ENCODE data around the gene NPBWR2. TPM values are rescaled to one million over a fixed set of nuclear protein-coding genes. Genes with fewer than 3 reads are reported as not detected.

NPBWR2 gene
- not detected in 2 replicates for total RNA-seq

DNA sequence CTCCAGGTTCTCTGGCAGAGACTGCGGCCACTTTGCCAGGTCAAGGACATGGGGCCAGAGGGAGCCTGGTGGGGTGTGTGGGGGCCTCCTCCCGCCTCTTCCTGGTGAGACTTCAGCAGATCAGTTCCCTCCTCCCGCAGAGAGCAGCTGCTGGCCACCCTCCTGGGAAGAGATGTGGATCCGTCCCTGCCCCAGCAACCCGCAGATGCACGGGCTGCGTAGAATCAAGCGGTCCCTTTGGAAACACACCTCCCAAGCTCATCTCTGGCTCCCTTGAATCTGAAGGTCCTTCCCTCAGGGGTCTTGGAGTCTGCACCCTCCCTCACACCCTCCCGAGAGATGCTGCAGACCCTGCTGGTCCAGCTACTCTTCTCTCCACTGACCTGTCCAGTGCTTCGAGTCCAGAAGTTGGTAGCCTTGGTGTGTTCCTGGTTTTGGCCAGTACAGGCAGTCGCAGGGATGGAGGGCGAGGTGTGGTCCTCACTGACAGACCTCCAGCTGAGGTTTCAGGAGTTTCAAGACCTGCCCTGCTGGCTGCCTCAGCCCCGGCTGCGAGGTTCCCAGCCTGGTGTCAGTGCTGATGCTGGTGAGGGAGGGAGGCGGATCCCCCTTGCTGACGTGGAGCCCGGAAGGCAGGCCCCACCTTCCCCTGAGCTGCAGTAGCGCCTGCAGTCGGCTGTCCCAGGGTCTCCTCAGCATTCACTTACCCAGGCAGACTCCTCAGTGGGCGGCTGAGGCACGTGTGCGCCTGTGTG lies at the start of gene NPBWR2:
NPBWR2 (minus strand) TSS at position 585 of the 755 bp plus-strand sequence. CDS start 734 bp downstream, outside the sequence.

GRCh38 chr20:64083804-64084684 lies 23.3 kb downstream of the NPBWR2 start, which contains the start of gene LKAAEAR1:
TSS of gene LKAAEAR1 (minus strand) at chr20:64084398. CDS start at chr20:64084219, 179 bp downstream.

GRCh38 chr20:64080013-64080812 lies 27.2 kb downstream of the NPBWR2 start, which contains the start of gene OPRL1:
TSS of gene OPRL1 (plus strand) at chr20:64080082. CDS start at chr20:64092721, 12,639 bp downstream.

GRCh38 chr20:64079273-64080012 lies 27.9 kb downstream of the NPBWR2 start, which contains the start of gene RGS19:
TSS of gene RGS19 (minus strand) at chr20:64079518. CDS start at chr20:64076886, 2,632 bp downstream.

GRCh38 chr20:64062596-64063388 lies 44.6 kb downstream of the NPBWR2 start, which contains the start of gene TCEA2:
TSS of gene TCEA2 (plus strand) at chr20:64063198. CDS start at chr20:64063313, 115 bp downstream.

Other genes starting within 250 kb of the NPBWR2 start
- gene ABHD16B, start 246.1 kb downstream of the NPBWR2 start, total RNA-seq = not detected in 2 replicates
- 153 and 179 TPM in 2 replicates for gene TPD52L2, start 242.3 kb downstream of the NPBWR2 start, total RNA-seq
- 67.8 and 71.2 TPM in 2 replicates for gene DNAJC5, start 212.4 kb downstream of the NPBWR2 start, total RNA-seq
- gene UCKL1, start 151.1 kb downstream of the NPBWR2 start, total RNA-seq = 27.4 and 33.7 TPM in 2 replicates
- 10.7 and 13.0 TPM in 2 replicates for gene ZNF512B, start 137.6 kb downstream of the NPBWR2 start, total RNA-seq
- gene SAMD10, start 127.9 kb downstream of the NPBWR2 start, total RNA-seq = 0.94 and 1.00 TPM in 2 replicates
- gene PRPF6, start 126.4 kb downstream of the NPBWR2 start, total RNA-seq = 48.7 and 56.6 TPM in 2 replicates
- 0.44 and 0.73 TPM in 2 replicates for gene C20orf204, start 71.4 kb downstream of the NPBWR2 start, total RNA-seq
- gene SOX18, start 57.9 kb downstream of the NPBWR2 start, total RNA-seq = 19.4 and 25.2 TPM in 2 replicates
- gene TCEA2, start 44.4 kb downstream of the NPBWR2 start, total RNA-seq = 11.1 and 18.7 TPM in 2 replicates
- gene RGS19, start 28.0 kb downstream of the NPBWR2 start, total RNA-seq = 20.3 and 29.3 TPM in 2 replicates
- gene OPRL1, start 27.5 kb downstream of the NPBWR2 start, total RNA-seq = 0.54 and 0.67 TPM in 2 replicates
- gene LKAAEAR1, start 23.2 kb downstream of the NPBWR2 start, total RNA-seq = not detected in 2 replicates
- gene MYT1, start 56.9 kb upstream of the NPBWR2 start, total RNA-seq = not detected in 2 replicates
- 24.9 and 42.6 TPM in 2 replicates for gene PCMTD2, start 148.2 kb upstream of the NPBWR2 start, total RNA-seq